ENCODE data around the gene EPHA8.

Gene EPHA8

DNA sequence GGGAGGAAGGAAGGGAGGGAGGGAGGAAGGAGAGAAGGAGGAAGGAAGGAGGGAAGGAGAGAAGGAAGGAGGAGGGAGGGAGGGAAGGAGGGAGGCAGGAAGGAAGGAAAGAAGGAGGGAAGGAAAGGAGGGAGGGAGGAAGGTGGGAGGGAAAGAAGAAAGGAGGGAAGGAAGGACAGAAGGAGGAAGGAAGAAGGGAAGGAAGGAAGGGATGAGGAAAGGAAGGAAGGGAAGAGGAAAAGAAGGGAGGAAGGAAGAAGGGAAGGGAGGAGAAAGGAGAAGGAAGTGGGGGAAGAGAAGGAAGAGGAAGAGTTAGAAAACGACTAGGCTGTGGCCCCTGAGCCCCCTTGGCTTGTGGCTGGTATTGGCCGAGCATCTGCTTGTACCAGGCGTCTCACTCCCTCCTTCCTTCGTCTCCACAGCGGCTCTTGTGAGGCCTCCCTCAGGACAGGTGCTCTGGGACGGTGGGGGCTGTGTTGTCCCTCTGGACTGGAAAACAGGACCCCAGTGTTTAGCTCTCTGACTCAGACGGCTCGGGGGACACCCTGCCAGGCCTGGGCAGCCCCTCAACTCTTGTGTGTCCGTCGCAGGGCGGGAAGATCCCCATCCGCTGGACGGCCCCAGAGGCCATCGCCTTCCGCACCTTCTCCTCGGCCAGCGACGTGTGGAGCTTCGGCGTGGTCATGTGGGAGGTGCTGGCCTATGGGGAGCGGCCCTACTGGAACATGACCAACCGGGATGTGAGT is 37.0 kb downstream of the EPHA8 start:
- peak overlapping the region; percentile 12; the same call in 1 of the 2 replicates for H3K27ac ChIP-seq
- TF ChIP-seq, protein P1, sequence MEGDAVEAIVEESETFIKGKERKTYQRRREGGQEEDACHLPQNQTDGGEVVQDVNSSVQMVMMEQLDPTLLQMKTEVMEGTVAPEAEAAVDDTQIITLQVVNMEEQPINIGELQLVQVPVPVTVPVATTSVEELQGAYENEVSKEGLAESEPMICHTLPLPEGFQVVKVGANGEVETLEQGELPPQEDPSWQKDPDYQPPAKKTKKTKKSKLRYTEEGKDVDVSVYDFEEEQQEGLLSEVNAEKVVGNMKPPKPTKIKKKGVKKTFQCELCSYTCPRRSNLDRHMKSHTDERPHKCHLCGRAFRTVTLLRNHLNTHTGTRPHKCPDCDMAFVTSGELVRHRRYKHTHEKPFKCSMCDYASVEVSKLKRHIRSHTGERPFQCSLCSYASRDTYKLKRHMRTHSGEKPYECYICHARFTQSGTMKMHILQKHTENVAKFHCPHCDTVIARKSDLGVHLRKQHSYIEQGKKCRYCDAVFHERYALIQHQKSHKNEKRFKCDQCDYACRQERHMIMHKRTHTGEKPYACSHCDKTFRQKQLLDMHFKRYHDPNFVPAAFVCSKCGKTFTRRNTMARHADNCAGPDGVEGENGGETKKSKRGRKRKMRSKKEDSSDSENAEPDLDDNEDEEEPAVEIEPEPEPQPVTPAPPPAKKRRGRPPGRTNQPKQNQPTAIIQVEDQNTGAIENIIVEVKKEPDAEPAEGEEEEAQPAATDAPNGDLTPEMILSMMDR (conservative IDR thresholded peaks at IDR 0.05), result no peak

GRCh38 chr1:22600817-22601605 is 37.7 kb downstream of the EPHA8 start:
- TF ChIP-seq ZFX (IDR thresholded peaks at IDR 0.05), result no peak
- TF ChIP-seq, protein P1 (conservative IDR thresholded peaks at IDR 0.05), result no peak
- H3K27ac ChIP-seq, result peak overlapping the region; percentile 12; the same call in 1 of the 2 replicates

DNA sequence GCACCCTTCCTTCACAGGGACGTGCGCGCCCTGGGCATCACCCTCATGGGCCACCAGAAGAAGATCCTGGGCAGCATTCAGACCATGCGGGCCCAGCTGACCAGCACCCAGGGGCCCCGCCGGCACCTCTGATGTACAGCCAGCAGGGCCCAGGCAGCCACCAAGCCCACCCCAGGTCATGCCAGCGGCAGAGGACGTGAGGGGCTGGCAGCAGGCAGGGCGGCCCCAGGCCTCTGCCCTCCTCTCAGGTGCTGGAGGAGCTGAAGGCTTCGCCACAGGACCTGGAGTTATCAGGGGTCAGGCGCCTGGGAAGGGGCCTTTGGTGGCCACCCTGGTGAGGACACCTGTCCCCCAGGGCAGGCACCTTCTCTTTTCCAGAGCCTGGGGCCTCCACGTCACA is 38.3 kb downstream of the EPHA8 start:
- no peak overlapping the region for H3K27ac ChIP-seq
- TF ChIP-seq, protein P1 (conservative IDR thresholded peaks at IDR 0.05), result no peak
- TF ChIP-seq ZFX (IDR thresholded peaks at IDR 0.05), result no peak

GRCh38 chr1:22602060-22602740 is 38.9 kb downstream of the EPHA8 start:
- TF ChIP-seq, protein P1 (conservative IDR thresholded peaks at IDR 0.05), result no peak
- TF ChIP-seq ZFX (IDR thresholded peaks at IDR 0.05), result no peak
- no peak overlapping the region for H3K27ac ChIP-seq

GRCh38 chr1:22606161-22606560 is 42.9 kb downstream of the EPHA8 start:
- TF ChIP-seq ZFX (IDR thresholded peaks at IDR 0.05), result no peak
- TF ChIP-seq, protein P1 (conservative IDR thresholded peaks at IDR 0.05), result no peak
- no peak overlapping the region for H3K27ac ChIP-seq

DNA sequence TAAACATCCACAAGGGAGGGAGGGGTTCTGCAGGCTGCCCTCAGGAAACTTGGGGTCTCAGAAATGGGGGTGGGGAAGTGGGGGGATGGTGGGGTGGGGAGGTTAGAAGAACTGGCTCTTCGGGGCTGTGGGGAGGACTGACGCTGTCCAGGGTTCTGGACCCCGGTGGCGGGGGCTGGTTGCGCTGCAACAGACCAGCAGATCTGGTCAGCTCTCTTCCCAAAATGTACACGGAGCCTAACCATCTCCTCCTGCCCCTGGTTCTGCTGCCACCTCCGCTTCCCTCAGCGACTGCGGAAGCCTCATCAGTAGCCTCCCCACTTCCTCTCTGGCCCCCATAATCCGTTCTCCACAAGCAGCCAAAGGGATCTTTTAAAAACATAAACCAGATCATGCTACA is 43.9 kb downstream of the EPHA8 start:
- H3K27ac ChIP-seq, result no peak overlapping the region
- TF ChIP-seq, protein P1 (conservative IDR thresholded peaks at IDR 0.05), result no peak
- no peak for TF ChIP-seq ZFX (IDR thresholded peaks at IDR 0.05)

DNA sequence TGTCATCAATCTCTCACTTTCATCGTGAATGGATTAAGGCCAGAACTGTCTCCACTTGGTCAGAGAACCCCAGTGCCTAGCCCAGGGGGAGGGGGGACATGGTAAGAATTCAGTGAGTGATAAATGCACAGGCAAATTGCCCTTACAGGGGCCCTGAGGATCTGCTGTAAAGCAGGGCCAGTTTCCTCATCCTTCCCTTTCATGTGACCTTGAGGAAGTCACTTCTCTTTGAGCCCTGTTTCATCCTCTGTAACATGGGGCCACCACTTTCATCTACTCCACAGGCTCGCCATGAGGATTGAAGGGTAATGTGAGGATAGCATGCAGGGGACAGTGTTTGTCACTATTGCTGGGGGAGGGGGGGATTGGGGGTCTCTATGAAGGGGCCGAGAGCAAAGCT is 45.1 kb downstream of the EPHA8 start:
- H3K27ac ChIP-seq, result no peak overlapping the region
- TF ChIP-seq, protein P1 (conservative IDR thresholded peaks at IDR 0.05), result no peak
- no peak for TF ChIP-seq ZFX (IDR thresholded peaks at IDR 0.05)

Data from C4-2B (cell line).